Naive thymus-derived CD4-positive, alpha-beta T cell (primary cell): ENCODE results near the gene PLEKHA5. TPM values are rescaled to one million over a fixed set of nuclear protein-coding genes. Genes with fewer than 3 reads are reported as not detected.
"Not testable (repeated sequence)": the region's sequence is repeated elsewhere in the genome, so short reads cannot be mapped to it uniquely, and the experiment has no call there.

Experiments
- ATAC-seq: fragments of 150-1000 bp; cut with Tn5 transposase; 2 replicates; pipeline ENCODE4 v1.10.0; 2021; ENCODE audit warnings: mild to moderate bottlenecking, moderate library complexity
- CTCF ChIA-PET: fragments of 350-600 bp; sonication (Branson Sonifier 250); formaldehyde crosslinking; loops from one replicate; lab custom pipeline; 2021; ENCODE audit warnings: antibody characterized with exemption; lab: Charles Lee
- POLR2A ChIA-PET: fragments of 350-600 bp; sonication (Branson Sonifier 250); formaldehyde crosslinking; loops from one replicate; lab custom pipeline; 2021; ENCODE audit warnings: antibody characterized with exemption, inconsistent platforms; lab: Charles Lee
- DNase-seq, 9 donors: peaks; one replicate each; pipeline versions ENCODE4 v3.0.0 to v3.0.0-alpha.2; 2020 to 2022; ENCODE audit warnings: mixed read lengths in 1 of 9
- H3K27ac ChIP-seq: one replicate; pipeline ENCODE4 v1.7.0; 2013; ENCODE audit warnings: mild to moderate bottlenecking, low read depth, low read length, moderate library complexity
- H3K27me3 ChIP-seq, 2 donors: one replicate each; pipeline ENCODE4 v1.7.0; 2013; ENCODE audit warnings: low read length in 2 of 2, mild to moderate bottlenecking in 2 of 2, moderate library complexity in 2 of 2; ENCODE audit not compliant: control insufficient read depth in 2 of 2, insufficient read depth in 2 of 2
- H3K36me3 ChIP-seq, 3 experiments: 1 replicate in 2 of 3; 2 replicates in 1 of 3; pipeline ENCODE4 v1.7.0; 2013; ENCODE audit warnings: low read length in 3 of 3, mild to moderate bottlenecking in 3 of 3, moderate library complexity in 1 of 3; ENCODE audit not compliant: insufficient read depth in 3 of 3, control insufficient read depth in 2 of 3
- H3K4me1 ChIP-seq, 2 donors: one replicate each; pipeline ENCODE4 v1.7.0; 2013; ENCODE audit warnings: low read length in 2 of 2, mild to moderate bottlenecking in 2 of 2, moderate library complexity in 1 of 2; ENCODE audit not compliant: control insufficient read depth in 2 of 2, insufficient read depth in 2 of 2
- H3K4me3 ChIP-seq: 2 replicates; pipeline ENCODE4 v1.7.0; 2013; ENCODE audit warnings: mild to moderate bottlenecking, low read length
- H3K9me3 ChIP-seq, 3 experiments: 1 replicate in 2 of 3; 2 replicates in 1 of 3; pipeline ENCODE4 v1.7.0; 2013; ENCODE audit warnings: low read length in 3 of 3; ENCODE audit not compliant: control insufficient read depth in 2 of 3
- H3K27ac Mint-ChIP-seq, 9 donors: one replicate each; pipeline ENCODE4 v1.8.0; 2020 to 2022; ENCODE audit warnings: mixed read lengths in 9 of 9, mild to moderate bottlenecking in 8 of 9, moderate library complexity in 5 of 9, inconsistent platforms in 2 of 9
- H3K27me3 Mint-ChIP-seq, 5 donors: one replicate each; pipeline ENCODE4 v1.8.0; 2021 to 2022; ENCODE audit warnings: mixed read lengths in 5 of 5, mild to moderate bottlenecking in 1 of 5
- H3K36me3 Mint-ChIP-seq, 5 donors: one replicate each; pipeline ENCODE4 v1.8.0; 2020 to 2022; ENCODE audit warnings: mixed read lengths in 5 of 5, mild to moderate bottlenecking in 3 of 5, inconsistent platforms in 1 of 5
- H3K4me1 Mint-ChIP-seq, 7 donors: one replicate each; pipeline ENCODE4 v1.8.0; 2020 to 2022; ENCODE audit warnings: mixed read lengths in 7 of 7, mild to moderate bottlenecking in 3 of 7, inconsistent platforms in 1 of 7
- H3K4me3 Mint-ChIP-seq, 10 donors: one replicate each; pipeline ENCODE4 v1.8.0; 2020 to 2022; ENCODE audit warnings: mild to moderate bottlenecking in 10 of 10, mixed read lengths in 10 of 10, moderate library complexity in 6 of 10, inconsistent platforms in 2 of 10
- H3K9me3 Mint-ChIP-seq, 11 donors: one replicate each; pipeline ENCODE4 v1.8.0; 2020 to 2022; ENCODE audit warnings: mixed read lengths in 11 of 11, mild to moderate bottlenecking in 4 of 11, inconsistent platforms in 1 of 11, moderate library complexity in 1 of 11
- intact Hi-C, 2 donors: fragments of 100-400 bp; cut with micrococcal nuclease; formaldehyde crosslinking; loops; one replicate each; pipeline ENCODE4 v1.15.1; 2023
- polyA plus RNA-seq, 2 donors: library from polyadenylated mRNA; unstranded; fragments of 300-500 nt; fragmentation: Illumina TruSeq; gene quantifications; one replicate each; pipeline ENCODE4 v1.2.3, GENCODE V29; 2021
- total RNA-seq, 6 experiments: library from RNA in 5 of 6; stranded (reverse) in 5 of 6; gene quantifications; 1 replicate in 5 of 6; 2 replicates in 1 of 6; pipeline ENCODE4 v1.2.3 and lab custom pipeline; 2021 to 2026

PLEKHA5 gene
- total and polyA plus RNA-seq, 7 experiments from 2014 or later: 0.32 to 5.3 (median 1.3) TPM

DNA sequence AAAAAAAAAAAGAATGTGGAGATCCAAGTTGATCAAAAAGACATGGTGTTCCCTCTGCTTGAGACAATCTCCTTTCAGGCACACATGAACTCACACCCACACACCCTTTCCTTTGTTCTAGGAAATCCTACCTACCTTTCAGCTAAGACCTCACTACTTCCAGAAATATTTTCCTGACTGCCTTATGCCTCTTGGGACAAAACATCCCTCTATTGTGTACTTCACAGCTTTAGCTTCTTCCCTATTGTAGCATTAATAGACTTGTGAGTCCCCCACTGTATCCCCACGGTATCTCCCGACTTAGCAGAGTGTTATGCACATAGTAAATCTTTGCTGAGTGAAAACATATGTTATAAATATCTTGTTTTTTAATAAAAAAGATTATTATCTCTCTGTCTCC lies 264.9 kb downstream of the PLEKHA5 start:
- H3K27ac ChIP-seq: no peak overlapping the region
- peaks cover 0 to 5% (median 0%) of the 10 kb centered on the region in 7 donors for H3K4me1 Mint-ChIP-seq
- H3K27ac Mint-ChIP-seq: no peak overlapping the region
- ATAC-seq (no peak), DNase-seq (no peak)
- peaks cover 0 to 3% (median 0%) of the 10 kb centered on the region in 11 donors for H3K9me3 Mint-ChIP-seq
- ChIA-PET CTCF (interaction anchor here (0.6 kb wide), 1 partner anchor 13 kb away, joined by 5 read pairs; no protein-coding TSS in a partner anchor), POLR2A (no interaction called here)
- H3K36me3 ChIP-seq: no peaks in the 10 kb centered on the region
- H3K27me3 Mint-ChIP-seq: no peaks in the 10 kb centered on the region
- no peaks in the 10 kb centered on the region for H3K4me1 ChIP-seq
- no peaks in the 10 kb centered on the region for H3K27me3 ChIP-seq
- peaks cover 0 to 2% (median 0%) of the 10 kb centered on the region in 5 donors for H3K36me3 Mint-ChIP-seq
- H3K9me3 ChIP-seq: no peaks in the 10 kb centered on the region
- H3K4me3 Mint-ChIP-seq: no peak overlapping the region
- intact Hi-C loops: loop anchor here in 1 of 2 donors (10.0 kb wide), 1 partner anchor 50 kb away; no protein-coding TSS in a partner anchor
- H3K4me3 ChIP-seq: no peak overlapping the region

GRCh38 chr12:19397534-19397933 lies 268.0 kb downstream of the PLEKHA5 start:
- no peak for ATAC-seq
- POLR2A ChIA-PET: no interaction called here

GRCh38 chr12:19398376-19399363 lies 269.1 kb downstream of the PLEKHA5 start:
- ChIA-PET POLR2A (no interaction called here), CTCF (no interaction called here)
- peaks cover 0 to 2% (median 0%) of the 10 kb centered on the region in 5 donors for H3K36me3 Mint-ChIP-seq
- no peak overlapping the region for H3K4me3 ChIP-seq
- H3K4me1 Mint-ChIP-seq: peaks cover 2 to 7% (median 6%) of the 10 kb centered on the region in 7 donors
- H3K9me3 Mint-ChIP-seq: peaks cover 0 to 3% (median 0%) of the 10 kb centered on the region in 11 donors
- H3K36me3 ChIP-seq: no peaks in the 10 kb centered on the region
- ATAC-seq: no peak
- H3K27ac ChIP-seq: no peak overlapping the region
- no peaks in the 10 kb centered on the region for H3K27me3 ChIP-seq
- H3K4me1 ChIP-seq: peaks cover 0 to 7% of the 10 kb centered on the region in 2 donors
- intact Hi-C loops: loop anchor here in 1 of 2 donors (10.0 kb wide), 1 partner anchor 46 kb away; no protein-coding TSS in a partner anchor
- no peaks in the 10 kb centered on the region for H3K27me3 Mint-ChIP-seq
- no peak for DNase-seq
- H3K4me3 Mint-ChIP-seq: no peak overlapping the region
- no peak overlapping the region for H3K27ac Mint-ChIP-seq
- H3K9me3 ChIP-seq: no peaks in the 10 kb centered on the region

More at GRCh38 chr12:19397534-19397933, 268.0 kb downstream of the PLEKHA5 start:
- Histone ChIP-seq H3K36me3 (no peaks in the 10 kb centered on the region), H3K27me3 (no peaks in the 10 kb centered on the region), H3K4me1 (no peaks in the 10 kb centered on the region), H3K27ac (no peak overlapping the region), H3K9me3 (no peaks in the 10 kb centered on the region), H3K4me3 (no peak overlapping the region)
- CTCF ChIA-PET: interaction anchor here (0.6 kb wide), 1 partner anchor 92 kb away, joined by 3 read pairs; no protein-coding TSS in a partner anchor
- Mint-ChIP-seq H3K27ac (no peak overlapping the region), H3K4me3 (no peak overlapping the region), H3K9me3 (peaks cover 0 to 3% (median 0%) of the 10 kb centered on the region in 11 donors), H3K36me3 (peaks cover 0 to 2% (median 0%) of the 10 kb centered on the region in 5 donors), H3K27me3 (no peaks in the 10 kb centered on the region), H3K4me1 (peaks cover 0 to 6% (median 0%) of the 10 kb centered on the region in 7 donors)
- DNase-seq: no peak
- intact Hi-C loops: loop anchor here in 1 of 2 donors (10.0 kb wide), 1 partner anchor 47 kb away; no protein-coding TSS in a partner anchor

GRCh38 chr12:19400649-19401285 lies 271.2 kb downstream of the PLEKHA5 start:
- Mint-ChIP-seq H3K9me3 (peaks cover 2 to 12% (median 8%) of the 10 kb centered on the region in 11 donors), H3K4me1 (peaks cover 6 to 24% (median 13%) of the 10 kb centered on the region in 7 donors)
- DNase-seq, H3K9me3 ChIP-seq, H3K36me3 ChIP-seq, POLR2A ChIA-PET, H3K27ac ChIP-seq, H3K4me3 ChIP-seq, H3K27me3 Mint-ChIP-seq, CTCF ChIA-PET, H3K27me3 ChIP-seq, ATAC-seq, intact Hi-C loops, H3K36me3 Mint-ChIP-seq, H3K4me3 Mint-ChIP-seq, H3K27ac Mint-ChIP-seq: not testable (repeated sequence)
- peaks cover 5 to 19% of the 10 kb centered on the region in 2 donors for H3K4me1 ChIP-seq

DNA sequence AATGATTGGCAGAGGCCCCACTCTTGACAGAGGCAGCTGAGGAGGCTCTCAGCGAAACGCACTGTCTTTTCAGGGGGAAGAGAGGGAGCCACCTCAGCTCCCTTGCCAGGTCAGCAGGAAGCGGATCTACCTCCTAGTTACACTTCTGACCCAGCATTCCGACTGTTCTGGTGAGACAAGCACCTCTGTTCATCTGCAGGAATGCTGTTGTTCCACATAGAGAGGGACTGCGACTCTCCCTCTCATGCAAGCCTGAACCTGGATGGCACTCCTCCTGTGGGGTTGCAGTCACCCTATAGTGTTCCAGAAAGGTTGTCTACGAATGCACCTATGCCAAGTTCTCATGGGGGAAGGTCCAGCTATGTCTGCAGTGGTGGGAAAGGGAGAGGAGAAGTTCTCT lies 272.7 kb downstream of the PLEKHA5 start:
- H3K4me1 Mint-ChIP-seq: peaks cover 6 to 24% (median 16%) of the 10 kb centered on the region in 7 donors
- H3K4me1 ChIP-seq: peaks cover 5 to 19% of the 10 kb centered on the region in 2 donors
- DNase-seq: no peak
- ChIA-PET CTCF (no interaction called here), POLR2A (no interaction called here)
- no peak overlapping the region for H3K4me3 Mint-ChIP-seq
- H3K36me3 Mint-ChIP-seq: peaks cover 0 to 9% (median 4%) of the 10 kb centered on the region in 5 donors
- H3K9me3 Mint-ChIP-seq: peaks cover 2 to 16% (median 8%) of the 10 kb centered on the region in 11 donors
- H3K27me3 ChIP-seq: no peaks in the 10 kb centered on the region
- ATAC-seq: no peak
- no peaks in the 10 kb centered on the region for H3K36me3 ChIP-seq
- H3K27ac ChIP-seq: no peak overlapping the region
- no peak overlapping the region for H3K27ac Mint-ChIP-seq
- intact Hi-C loops: no loop called here
- no peaks in the 10 kb centered on the region for H3K27me3 Mint-ChIP-seq
- H3K4me3 ChIP-seq: no peak overlapping the region
- H3K9me3 ChIP-seq: no peaks in the 10 kb centered on the region

DNA sequence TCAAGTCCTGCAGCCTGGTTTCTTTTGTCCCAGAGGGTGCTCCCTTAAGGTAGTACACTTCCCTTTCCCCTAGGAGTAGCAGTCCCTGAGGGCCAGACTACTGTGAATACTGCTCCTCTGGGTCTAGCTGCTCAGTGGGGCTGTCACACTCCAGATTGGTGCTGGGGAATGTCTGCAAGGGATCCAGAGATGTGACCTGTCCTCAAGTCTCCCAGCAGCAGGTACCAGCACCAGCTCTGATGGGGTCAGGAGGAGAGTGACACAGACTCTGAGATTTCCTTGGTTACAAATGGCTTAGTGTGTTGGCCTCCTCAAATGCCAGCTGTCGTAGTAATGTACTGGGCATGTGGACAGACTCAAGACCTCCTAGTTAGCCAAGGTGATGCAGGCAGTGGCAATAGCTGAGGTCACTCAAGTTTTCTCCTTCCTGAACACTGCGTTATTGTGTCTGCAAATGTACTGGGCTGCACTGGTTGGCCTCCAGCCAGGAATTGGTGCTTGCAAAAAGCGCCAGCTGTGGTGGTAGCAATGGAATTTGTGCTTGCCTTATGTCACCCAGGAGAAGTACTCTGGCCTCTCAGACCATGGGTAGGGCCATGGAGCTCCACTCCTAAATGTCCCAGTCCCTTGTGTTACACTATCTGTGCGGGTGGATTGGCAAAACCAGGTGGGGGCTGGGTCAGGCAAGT lies 273.4 kb downstream of the PLEKHA5 start:
- H3K27ac ChIP-seq: no peak overlapping the region
- no peak overlapping the region for H3K4me3 ChIP-seq
- Mint-ChIP-seq H3K4me1 (peaks cover 6 to 24% (median 16%) of the 10 kb centered on the region in 7 donors), H3K4me3 (peak overlapping the region in 2 of 10 donors; percentile 2 to 14), H3K36me3 (peaks cover 0 to 7% (median 4%) of the 10 kb centered on the region in 5 donors), H3K9me3 (peaks cover 2 to 16% (median 8%) of the 10 kb centered on the region in 11 donors), H3K27ac (no peak overlapping the region), H3K27me3 (no peaks in the 10 kb centered on the region)
- H3K27me3 ChIP-seq: no peaks in the 10 kb centered on the region
- POLR2A ChIA-PET: no interaction called here
- intact Hi-C loops: no loop called here
- CTCF ChIA-PET: no interaction called here
- H3K36me3 ChIP-seq: no peaks in the 10 kb centered on the region
- H3K4me1 ChIP-seq: peaks cover 5 to 19% of the 10 kb centered on the region in 2 donors
- no peaks in the 10 kb centered on the region for H3K9me3 ChIP-seq
- no peak for DNase-seq
- no peak for ATAC-seq
